OCI-LY1 (cell line): Measurements from ENCODE around the gene KIF23.

ENCODE experiments used
- H2AFZ ChIP-seq: fragments of 200-600 bp; sonication (generic), shearing (Covaris generic); 2 replicates; pipeline ENCODE4 v1.6.0; 2014; ENCODE audit warnings: antibody characterized with exemption, mild to moderate bottlenecking, low read length
- H3F3A ChIP-seq: fragments of 200-600 bp; sonication (generic), shearing (Covaris generic); 2 replicates; pipeline ENCODE4 v1.6.0; 2014; ENCODE audit warnings: mild to moderate bottlenecking, antibody characterized with exemption, low read length, moderate library complexity; ENCODE audit not compliant: insufficient read depth
- H3K27ac ChIP-seq: fragments of 200-600 bp; sonication (generic); 2 replicates; pipeline ENCODE4 v1.5.1; 2014; ENCODE audit warnings: low read length, mixed run types, mild to moderate bottlenecking, low read depth; ENCODE audit not compliant: poor library complexity, severe bottlenecking
- H3K27me3 ChIP-seq: fragments of 200-600 bp; sonication (generic); 2 replicates; pipeline ENCODE4 v1.6.0; 2014; ENCODE audit warnings: antibody characterized with exemption, mild to moderate bottlenecking, low read length, moderate library complexity; ENCODE audit not compliant: insufficient read depth
- H3K36me3 ChIP-seq: fragments of 200-600 bp; sonication (generic); 2 replicates; pipeline ENCODE4 v1.6.1; 2014; ENCODE audit warnings: mild to moderate bottlenecking, antibody characterized with exemption, low read length, moderate library complexity, mixed read lengths; ENCODE audit not compliant: insufficient read depth
- H3K4me1 ChIP-seq: fragments of 200-600 bp; sonication (generic); 2 replicates; pipeline ENCODE4 v1.5.1; 2014; ENCODE audit warnings: mild to moderate bottlenecking, low read length, moderate library complexity; ENCODE audit not compliant: insufficient read depth, severe bottlenecking
- H3K4me2 ChIP-seq: fragments of 200-600 bp; sonication (generic), shearing (Covaris generic); 2 replicates; pipeline ENCODE4 v1.6.1; 2014; ENCODE audit warnings: low read length
- H3K4me3 ChIP-seq: fragments of 200-600 bp; sonication (generic); 2 replicates; pipeline ENCODE4 v1.5.1; 2014; ENCODE audit warnings: low read length, low read depth, mild to moderate bottlenecking, mixed read lengths; ENCODE audit not compliant: poor library complexity, severe bottlenecking
- H3K79me2 ChIP-seq: fragments of 200-600 bp; shearing (Covaris generic); 2 replicates; pipeline ENCODE4 v1.6.1; 2016; ENCODE audit warnings: mixed run types, low read length, mixed read lengths; ENCODE audit not compliant: insufficient read depth
- H3K9ac ChIP-seq: fragments of 200-600 bp; sonication (generic), shearing (Covaris generic); 2 replicates; pipeline ENCODE4 v1.6.1; 2014; ENCODE audit warnings: mild to moderate bottlenecking, low read length, mixed read lengths
- H3K9me2 ChIP-seq: fragments of 200-600 bp; sonication (generic), shearing (Covaris generic); 2 replicates; pipeline ENCODE4 v1.6.1; 2014; ENCODE audit warnings: low read depth, mild to moderate bottlenecking, low read length, mixed read lengths
- H3K9me3 ChIP-seq: fragments of 200-600 bp; shearing (Covaris generic); 2 replicates; pipeline ENCODE4 v1.6.1; 2014; ENCODE audit warnings: low read length, mixed read lengths
- H4K20me1 ChIP-seq: fragments of 200-600 bp; sonication (generic), shearing (Covaris generic); 2 replicates; pipeline ENCODE4 v1.6.0; 2016; ENCODE audit warnings: mild to moderate bottlenecking, low read length; ENCODE audit not compliant: insufficient read depth
- CTCF ChIP-seq: fragments of 200-600 bp; sonication (generic), shearing (Covaris generic); IDR thresholded peaks from 2 replicates; pipeline ENCODE4 v1.5.1; 2017; ENCODE audit warnings: mild to moderate bottlenecking, antibody characterized with exemption, low read length, moderate library complexity, mixed read lengths
- EZH2 ChIP-seq: fragments of 200-600 bp; sonication (generic), shearing (Covaris generic); IDR thresholded peaks from 2 replicates; pipeline ENCODE4 v1.8.0; 2017; ENCODE audit warnings: borderline replicate concordance, mixed run types, mild to moderate bottlenecking, antibody characterized with exemption, low read length, moderate library complexity, mixed read lengths

Gene KIF23

GRCh38 chr15:69413822-69414700 lies at the start of gene KIF23:
Gene KIF23 (plus strand): TSS chr15:69414349. CDS start chr15:69414466, 117 bp downstream.
- Histone ChIP-seq H3K79me2 (peaks cover 20% of the 10 kb centered on the region), H3F3A (no peaks in the 10 kb centered on the region), H3K9me3 (no peaks in the 10 kb centered on the region), H3K4me3 (peak within 1 kb of the TSS; percentile 94), H3K9ac (peak within 1 kb of the TSS; percentile 92), H2AFZ (no peak within 1 kb of the TSS), H4K20me1 (no peaks in the 10 kb centered on the region), H3K27me3 (no peaks in the 10 kb centered on the region), H3K4me2 (peak within 1 kb of the TSS; percentile 85), H3K27ac (peak within 1 kb of the TSS; percentile 11), H3K36me3 (peaks cover 21% of the 10 kb centered on the region), H3K4me1 (peaks cover 18% of the 10 kb centered on the region), H3K9me2 (no peaks in the 10 kb centered on the region)
- TF ChIP-seq CTCF (no peak), EZH2 (no peak)

GRCh38 chr15:69367236-69367635 lies 46.9 kb upstream of the KIF23 start:
- Histone ChIP-seq H3K9ac (no peak overlapping the region), H4K20me1 (no peaks in the 10 kb centered on the region), H3K27me3 (no peaks in the 10 kb centered on the region), H3K4me1 (no peaks in the 10 kb centered on the region), H3K4me2 (no peak overlapping the region), H3K9me2 (no peaks in the 10 kb centered on the region), H3K36me3 (no peaks in the 10 kb centered on the region), H3K9me3 (no peaks in the 10 kb centered on the region), H3K27ac (no peak overlapping the region), H2AFZ (no peak overlapping the region), H3F3A (no peaks in the 10 kb centered on the region), H3K79me2 (no peaks in the 10 kb centered on the region), H3K4me3 (no peak overlapping the region)
- TF ChIP-seq EZH2 = no peak
- no peak for TF ChIP-seq CTCF

DNA sequence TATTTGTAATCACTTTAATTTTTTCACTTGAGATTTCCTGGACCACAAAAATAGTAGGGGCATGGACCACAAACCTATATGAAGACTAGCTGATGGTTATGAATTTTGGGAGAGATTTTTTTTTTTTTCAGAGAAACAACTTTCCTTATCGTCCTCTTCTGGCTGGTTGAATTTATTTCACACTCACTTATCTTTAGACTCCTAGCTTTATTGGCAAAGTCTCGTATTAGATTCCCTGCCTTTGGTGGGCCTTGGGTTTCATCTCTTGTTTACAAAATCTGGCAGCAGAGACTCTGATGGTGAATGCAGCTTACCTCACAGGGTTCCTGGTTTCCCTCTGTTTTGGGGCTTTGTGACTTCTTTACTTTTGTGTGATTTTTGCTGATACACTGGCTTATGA lies 44.5 kb upstream of the KIF23 start:
- Histone ChIP-seq H3K9ac (no peak overlapping the region), H3K36me3 (no peaks in the 10 kb centered on the region), H3K9me2 (no peaks in the 10 kb centered on the region), H3K79me2 (no peaks in the 10 kb centered on the region), H3K4me1 (no peaks in the 10 kb centered on the region), H4K20me1 (no peaks in the 10 kb centered on the region), H3K27me3 (no peaks in the 10 kb centered on the region; the same call in 1 of the 2 replicates), H3K9me3 (no peaks in the 10 kb centered on the region), H3K4me2 (no peak overlapping the region), H3K27ac (no peak overlapping the region), H3K4me3 (no peak overlapping the region), H2AFZ (no peak overlapping the region), H3F3A (no peaks in the 10 kb centered on the region)
- TF ChIP-seq CTCF (no peak), EZH2 (no peak)
